ENCODE results near the gene DCAF17. TPM values are rescaled to one million over a fixed set of nuclear protein-coding genes. Genes with fewer than 3 reads are reported as not detected.

Gene DCAF17
- total and polyA plus RNA-seq, 4 donors, result 2.5 to 10.4 (median 6.1) TPM

DNA sequence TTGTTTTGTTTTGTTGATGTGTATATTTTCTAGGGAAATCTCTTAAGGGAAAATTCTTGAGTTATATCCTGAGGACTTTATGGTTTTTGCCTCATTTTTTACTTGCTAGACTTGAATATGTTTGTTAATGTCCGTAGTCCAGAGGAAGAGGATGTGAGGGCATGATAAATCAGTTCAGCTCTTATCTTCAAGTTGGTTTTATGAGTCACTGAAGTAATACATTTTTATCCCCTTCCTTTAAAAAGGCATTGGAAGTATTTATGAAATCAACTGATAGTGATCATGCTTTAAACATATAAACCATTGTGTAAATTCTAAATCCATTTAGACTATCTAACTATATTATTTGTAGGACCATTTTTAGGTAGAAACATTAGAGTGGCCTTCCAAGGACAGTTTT, 44.3 kb downstream of the DCAF17 start:
- TF ChIP-seq, protein P1, sequence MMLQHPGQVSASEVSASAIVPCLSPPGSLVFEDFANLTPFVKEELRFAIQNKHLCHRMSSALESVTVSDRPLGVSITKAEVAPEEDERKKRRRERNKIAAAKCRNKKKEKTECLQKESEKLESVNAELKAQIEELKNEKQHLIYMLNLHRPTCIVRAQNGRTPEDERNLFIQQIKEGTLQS (IDR thresholded peaks at IDR 0.05), result no peak
- TF ChIP-seq HNF4G (IDR thresholded peaks at IDR 0.05) (no peak), GABPA (IDR thresholded peaks at IDR 0.05 in 1 of 2, conservative IDR thresholded peaks at IDR 0.05 in 1 of 2) (no peak), RXRA (IDR thresholded peaks at IDR 0.05) (no peak), HNF4A (conservative IDR thresholded peaks at IDR 0.05) (no peak), NR2F2 (IDR thresholded peaks at IDR 0.05) (no peak), SP1 (IDR thresholded peaks at IDR 0.05) (no peak)
- TF ChIP-seq, protein P2, sequence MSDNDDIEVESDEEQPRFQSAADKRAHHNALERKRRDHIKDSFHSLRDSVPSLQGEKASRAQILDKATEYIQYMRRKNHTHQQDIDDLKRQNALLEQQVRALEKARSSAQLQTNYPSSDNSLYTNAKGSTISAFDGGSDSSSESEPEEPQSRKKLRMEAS (IDR thresholded peaks at IDR 0.05), result no peak
- TF ChIP-seq, protein P3, sequence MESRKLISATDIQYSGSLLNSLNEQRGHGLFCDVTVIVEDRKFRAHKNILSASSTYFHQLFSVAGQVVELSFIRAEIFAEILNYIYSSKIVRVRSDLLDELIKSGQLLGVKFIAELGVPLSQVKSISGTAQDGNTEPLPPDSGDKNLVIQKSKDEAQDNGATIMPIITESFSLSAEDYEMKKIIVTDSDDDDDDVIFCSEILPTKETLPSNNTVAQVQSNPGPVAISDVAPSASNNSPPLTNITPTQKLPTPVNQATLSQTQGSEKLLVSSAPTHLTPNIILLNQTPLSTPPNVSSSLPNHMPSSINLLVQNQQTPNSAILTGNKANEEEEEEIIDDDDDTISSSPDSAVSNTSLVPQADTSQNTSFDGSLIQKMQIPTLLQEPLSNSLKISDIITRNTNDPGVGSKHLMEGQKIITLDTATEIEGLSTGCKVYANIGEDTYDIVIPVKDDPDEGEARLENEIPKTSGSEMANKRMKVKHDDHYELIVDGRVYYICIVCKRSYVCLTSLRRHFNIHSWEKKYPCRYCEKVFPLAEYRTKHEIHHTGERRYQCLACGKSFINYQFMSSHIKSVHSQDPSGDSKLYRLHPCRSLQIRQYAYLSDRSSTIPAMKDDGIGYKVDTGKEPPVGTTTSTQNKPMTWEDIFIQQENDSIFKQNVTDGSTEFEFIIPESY (IDR thresholded peaks at IDR 0.05), result no peak
- TF ChIP-seq, protein P4, sequence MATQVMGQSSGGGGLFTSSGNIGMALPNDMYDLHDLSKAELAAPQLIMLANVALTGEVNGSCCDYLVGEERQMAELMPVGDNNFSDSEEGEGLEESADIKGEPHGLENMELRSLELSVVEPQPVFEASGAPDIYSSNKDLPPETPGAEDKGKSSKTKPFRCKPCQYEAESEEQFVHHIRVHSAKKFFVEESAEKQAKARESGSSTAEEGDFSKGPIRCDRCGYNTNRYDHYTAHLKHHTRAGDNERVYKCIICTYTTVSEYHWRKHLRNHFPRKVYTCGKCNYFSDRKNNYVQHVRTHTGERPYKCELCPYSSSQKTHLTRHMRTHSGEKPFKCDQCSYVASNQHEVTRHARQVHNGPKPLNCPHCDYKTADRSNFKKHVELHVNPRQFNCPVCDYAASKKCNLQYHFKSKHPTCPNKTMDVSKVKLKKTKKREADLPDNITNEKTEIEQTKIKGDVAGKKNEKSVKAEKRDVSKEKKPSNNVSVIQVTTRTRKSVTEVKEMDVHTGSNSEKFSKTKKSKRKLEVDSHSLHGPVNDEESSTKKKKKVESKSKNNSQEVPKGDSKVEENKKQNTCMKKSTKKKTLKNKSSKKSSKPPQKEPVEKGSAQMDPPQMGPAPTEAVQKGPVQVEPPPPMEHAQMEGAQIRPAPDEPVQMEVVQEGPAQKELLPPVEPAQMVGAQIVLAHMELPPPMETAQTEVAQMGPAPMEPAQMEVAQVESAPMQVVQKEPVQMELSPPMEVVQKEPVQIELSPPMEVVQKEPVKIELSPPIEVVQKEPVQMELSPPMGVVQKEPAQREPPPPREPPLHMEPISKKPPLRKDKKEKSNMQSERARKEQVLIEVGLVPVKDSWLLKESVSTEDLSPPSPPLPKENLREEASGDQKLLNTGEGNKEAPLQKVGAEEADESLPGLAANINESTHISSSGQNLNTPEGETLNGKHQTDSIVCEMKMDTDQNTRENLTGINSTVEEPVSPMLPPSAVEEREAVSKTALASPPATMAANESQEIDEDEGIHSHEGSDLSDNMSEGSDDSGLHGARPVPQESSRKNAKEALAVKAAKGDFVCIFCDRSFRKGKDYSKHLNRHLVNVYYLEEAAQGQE (IDR thresholded peaks at IDR 0.05), result no peak
- H3K9me3 ChIP-seq (ENCODE audit: control insufficient read depth in 4 of 4, low read length in 3 of 4), result no peaks in the 10 kb centered on the region
- no peak overlapping the region for H3K9ac ChIP-seq (ENCODE audit: low read depth in 1 of 2, low read length in 2 of 2)
- no peak overlapping the region for H3K27ac ChIP-seq (ENCODE audit: low read depth in 1 of 2, low read length in 2 of 2)
- H3K36me3 ChIP-seq (ENCODE audit: control insufficient read depth in 4 of 4, insufficient read depth in 3 of 4, low read depth in 1 of 4, low read length in 3 of 4), result peaks cover 0 to 8% (median 0%) of the 10 kb centered on the region in 4 donors
- DNase-seq (ENCODE audit: low spot score), result no peak
- WGBS, result 71% methylated on average over 1 of the region's 1 CpG
- H3K4me1 ChIP-seq (ENCODE audit: control insufficient read depth in 4 of 4, insufficient read depth in 4 of 4, low read length in 3 of 4), result peaks cover 0 to 8% (median 4%) of the 10 kb centered on the region in 4 donors
- H3K27me3 ChIP-seq (ENCODE audit: control insufficient read depth in 4 of 4, insufficient read depth in 4 of 4, low read length in 3 of 4), result no peaks in the 10 kb centered on the region
- H3K4me3 ChIP-seq (ENCODE audit: low read depth in 1 of 3, low read length in 3 of 3), result no peak overlapping the region

DNA sequence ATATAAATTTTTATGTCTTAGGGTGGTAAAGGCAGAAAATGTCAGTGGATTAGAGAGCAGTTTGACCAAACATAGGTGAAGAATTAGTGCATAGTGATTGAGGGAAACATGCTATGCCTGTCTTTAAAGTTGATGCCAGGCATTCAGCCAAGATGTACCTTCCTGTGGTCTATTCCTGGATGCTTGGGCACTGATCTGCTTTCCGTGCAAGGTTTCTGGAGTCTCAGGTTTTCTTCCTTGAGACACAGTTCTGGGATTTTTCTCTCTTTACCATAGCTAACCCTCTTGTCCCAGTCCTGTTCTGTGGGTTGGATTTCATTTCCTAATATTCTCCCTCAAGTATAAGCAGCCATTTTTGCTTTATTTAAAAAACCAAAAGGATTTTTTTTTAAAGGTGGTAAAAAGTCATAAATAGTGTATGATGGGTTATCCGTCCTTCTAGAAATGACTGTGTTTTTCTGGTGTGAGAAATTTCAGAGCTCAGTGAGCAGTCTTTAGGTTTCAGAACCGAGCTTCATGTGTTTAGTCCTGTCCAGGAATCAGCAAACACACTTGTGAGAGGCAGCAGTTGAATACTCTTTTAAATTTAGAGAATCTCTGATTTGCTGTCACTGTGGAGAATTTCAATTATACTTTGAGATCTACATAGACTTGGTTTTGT, 45.3 kb downstream of the DCAF17 start:
- WGBS, result 89% methylated on average over 3 of the region's 3 CpGs
- Histone ChIP-seq H3K4me3 (ENCODE audit: low read depth in 1 of 3, low read length in 3 of 3) (no peak overlapping the region), H3K27ac (ENCODE audit: low read depth in 1 of 2, low read length in 2 of 2) (no peak overlapping the region), H3K4me1 (ENCODE audit: control insufficient read depth in 4 of 4, insufficient read depth in 4 of 4, low read length in 3 of 4) (peaks cover 0 to 5% (median 4%) of the 10 kb centered on the region in 4 donors), H3K36me3 (ENCODE audit: control insufficient read depth in 4 of 4, insufficient read depth in 3 of 4, low read depth in 1 of 4, low read length in 3 of 4) (peaks cover 0 to 8% (median 0%) of the 10 kb centered on the region in 4 donors), H3K9ac (ENCODE audit: low read depth in 1 of 2, low read length in 2 of 2) (no peak overlapping the region), H3K27me3 (ENCODE audit: control insufficient read depth in 4 of 4, insufficient read depth in 4 of 4, low read length in 3 of 4) (no peaks in the 10 kb centered on the region), H3K9me3 (ENCODE audit: control insufficient read depth in 4 of 4, low read length in 3 of 4) (no peaks in the 10 kb centered on the region)
- TF ChIP-seq, protein P1 (IDR thresholded peaks at IDR 0.05), result no peak
- TF ChIP-seq RAD21 (IDR thresholded peaks at IDR 0.05), result no peak
- TF ChIP-seq HNF4G (IDR thresholded peaks at IDR 0.05), result no peak
- TF ChIP-seq YY1 (IDR thresholded peaks at IDR 0.05), result no peak
- TF ChIP-seq, protein P4 (IDR thresholded peaks at IDR 0.05), result no peak
- TF ChIP-seq RXRA (IDR thresholded peaks at IDR 0.05), result no peak
- TF ChIP-seq, protein P5, sequence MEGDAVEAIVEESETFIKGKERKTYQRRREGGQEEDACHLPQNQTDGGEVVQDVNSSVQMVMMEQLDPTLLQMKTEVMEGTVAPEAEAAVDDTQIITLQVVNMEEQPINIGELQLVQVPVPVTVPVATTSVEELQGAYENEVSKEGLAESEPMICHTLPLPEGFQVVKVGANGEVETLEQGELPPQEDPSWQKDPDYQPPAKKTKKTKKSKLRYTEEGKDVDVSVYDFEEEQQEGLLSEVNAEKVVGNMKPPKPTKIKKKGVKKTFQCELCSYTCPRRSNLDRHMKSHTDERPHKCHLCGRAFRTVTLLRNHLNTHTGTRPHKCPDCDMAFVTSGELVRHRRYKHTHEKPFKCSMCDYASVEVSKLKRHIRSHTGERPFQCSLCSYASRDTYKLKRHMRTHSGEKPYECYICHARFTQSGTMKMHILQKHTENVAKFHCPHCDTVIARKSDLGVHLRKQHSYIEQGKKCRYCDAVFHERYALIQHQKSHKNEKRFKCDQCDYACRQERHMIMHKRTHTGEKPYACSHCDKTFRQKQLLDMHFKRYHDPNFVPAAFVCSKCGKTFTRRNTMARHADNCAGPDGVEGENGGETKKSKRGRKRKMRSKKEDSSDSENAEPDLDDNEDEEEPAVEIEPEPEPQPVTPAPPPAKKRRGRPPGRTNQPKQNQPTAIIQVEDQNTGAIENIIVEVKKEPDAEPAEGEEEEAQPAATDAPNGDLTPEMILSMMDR (IDR thresholded peaks at IDR 0.05; ENCODE audit: low read depth, low read length, missing input control), result no peak
- TF ChIP-seq FOXA1 (IDR thresholded peaks at IDR 0.05), result no peak
- no peak for TF ChIP-seq TAF1 (conservative IDR thresholded peaks at IDR 0.05)
- TF ChIP-seq JUND (IDR thresholded peaks at IDR 0.05), result no peak
- TF ChIP-seq EGR1 (IDR thresholded peaks at IDR 0.05; ENCODE audit: low read depth in 2 of 2), result no peak
- no peak for TF ChIP-seq GABPA (IDR thresholded peaks at IDR 0.05 in 1 of 2, conservative IDR thresholded peaks at IDR 0.05 in 1 of 2)
- no peak for TF ChIP-seq SP1 (IDR thresholded peaks at IDR 0.05)
- no peak for TF ChIP-seq FOXA2 (IDR thresholded peaks at IDR 0.05)
- TF ChIP-seq HNF4A (conservative IDR thresholded peaks at IDR 0.05), result no peak
- DNase-seq (ENCODE audit: low spot score), result no peak

Data from liver (tissue), 9 donors.